Adipose tissue (tissue), 3 donors: Measurements from ENCODE around the gene RASA3. TPM values are rescaled to one million over a fixed set of nuclear protein-coding genes. Genes with fewer than 3 reads are reported as not detected.

Source experiments
- H3K27ac ChIP-seq: one replicate; pipeline ENCODE4 v1.5.1; 2013; ENCODE audit warnings: low read depth, low read length
- WGBS, 3 donors: extraction: QIAGEN DNeasy Blood & Tissue Kit; methylation state at CpG; one replicate each; pipeline ENCODE4 v1.1.7; 2013; 5-methylcytosine and 5-hydroxymethylcytosine counted together
- polyA plus RNA-seq, 3 donors: library from polyadenylated mRNA; stranded (reverse); fragments of 200-250 nt; gene quantifications; one replicate each; pipeline ENCODE4 v1.2.3, GENCODE V29; 2013
- donor health status: healthy with polysubstance abuse.
- donor health status: Bipolar disorder and iron deficiency.
- donor health status: healthy.

RASA3 gene
- polyA plus RNA-seq, 3 donors: 14.8 to 62.0 (median 20.9) TPM

GRCh38 chr13:114041493-114041892, 90.9 kb downstream of the RASA3 start:
- 91 to 96% (median 95%) methylated on average over 17 of the region's 17 CpGs for WGBS, 3 donors
- no peak overlapping the region for H3K27ac ChIP-seq

- 81 to 89% (median 85%) methylated on average over 26 of the region's 26 CpGs for WGBS, 3 donors
- H3K27ac ChIP-seq: no peak overlapping the region
These were observed 92.8 kb downstream of the RASA3 start for GRCh38 chr13:114039471-114040141.

GRCh38 chr13:114038900-114039299, 93.5 kb downstream of the RASA3 start:
- no peak overlapping the region for H3K27ac ChIP-seq
- WGBS, 3 donors: 90 to 95% (median 93%) methylated on average over 14 of the region's 14 CpGs

DNA sequence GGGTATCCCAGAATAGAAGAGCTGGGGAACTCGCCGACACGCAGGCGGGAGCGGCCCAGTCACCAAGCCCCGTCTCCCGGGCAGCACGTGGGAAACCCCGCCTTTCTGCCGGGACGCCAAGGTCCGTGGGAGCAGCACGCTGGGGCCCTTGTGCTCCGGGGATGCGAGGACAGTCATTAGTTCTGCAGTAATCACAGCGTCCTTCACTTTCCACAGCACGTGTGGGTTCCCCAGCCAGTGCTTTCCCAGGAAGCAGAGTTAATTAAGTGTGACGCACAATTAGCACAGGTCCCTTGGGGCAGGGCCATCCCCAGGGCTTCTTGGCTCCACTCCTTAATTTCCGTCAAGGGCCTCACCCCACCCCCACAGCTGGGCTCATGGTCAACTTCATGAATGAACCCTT, 94.2 kb downstream of the RASA3 start:
- no peak overlapping the region for H3K27ac ChIP-seq

GRCh38 chr13:114037674-114038073, 94.7 kb downstream of the RASA3 start:
- 90 to 97% (median 93%) methylated on average over 20 to 21 of the region's 21 CpGs for WGBS, 3 donors
- H3K27ac ChIP-seq: no peak overlapping the region

More for the DNA sequence above, 94.2 kb downstream of the RASA3 start:
- WGBS, 3 donors: 71 to 77% (median 74%) methylated on average over 19 of the region's 19 CpGs

- WGBS, 3 donors: 49 to 74% (median 63%) methylated on average over 40 of the region's 40 CpGs
- no peak overlapping the region for H3K27ac ChIP-seq
These were observed 96.6 kb downstream of the RASA3 start for GRCh38 chr13:114035583-114036531.

DNA sequence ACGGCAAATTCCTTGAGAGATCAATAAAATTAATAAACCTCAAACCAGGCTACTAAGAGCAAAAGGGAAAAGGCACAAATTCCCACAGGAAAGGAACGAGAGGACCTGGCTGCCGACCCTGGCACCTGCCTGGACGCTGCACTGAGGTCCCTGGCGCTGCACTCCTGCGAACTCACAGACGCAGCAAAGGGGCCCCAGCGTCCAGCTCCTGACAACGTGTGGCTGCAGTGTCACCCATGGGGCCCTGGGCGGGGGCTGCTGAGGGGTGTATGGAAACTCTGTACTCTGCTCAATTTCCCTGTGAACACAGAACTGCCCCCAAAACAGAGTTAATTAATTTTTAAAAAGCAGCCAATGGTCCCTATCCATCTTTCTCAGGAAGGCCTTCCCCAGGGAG, 97.2 kb downstream of the RASA3 start:
- WGBS, 3 donors: 69 to 79% (median 76%) methylated on average over 10 of the region's 10 CpGs
- no peak overlapping the region for H3K27ac ChIP-seq

DNA sequence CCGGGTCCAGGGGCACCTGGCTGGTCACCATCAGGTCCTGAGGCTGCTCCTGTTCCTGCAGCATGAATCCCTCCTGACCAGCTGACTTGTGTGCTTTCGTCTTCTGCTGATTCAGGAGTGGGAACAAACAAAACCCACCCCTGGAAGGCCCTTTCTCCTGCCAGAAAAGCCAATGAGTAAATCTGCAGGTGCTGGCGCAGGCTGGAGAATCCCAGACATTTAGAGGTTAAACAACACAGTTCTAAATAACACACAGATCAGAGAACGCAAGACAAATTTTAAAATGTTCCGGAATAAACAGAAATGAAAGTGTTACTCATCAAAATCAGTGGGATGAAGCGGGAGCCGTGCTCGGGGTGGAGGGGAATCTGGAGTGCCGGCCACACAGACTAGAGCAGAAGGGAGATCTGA, 97.9 kb downstream of the RASA3 start:
- no peak overlapping the region for H3K27ac ChIP-seq

DNA sequence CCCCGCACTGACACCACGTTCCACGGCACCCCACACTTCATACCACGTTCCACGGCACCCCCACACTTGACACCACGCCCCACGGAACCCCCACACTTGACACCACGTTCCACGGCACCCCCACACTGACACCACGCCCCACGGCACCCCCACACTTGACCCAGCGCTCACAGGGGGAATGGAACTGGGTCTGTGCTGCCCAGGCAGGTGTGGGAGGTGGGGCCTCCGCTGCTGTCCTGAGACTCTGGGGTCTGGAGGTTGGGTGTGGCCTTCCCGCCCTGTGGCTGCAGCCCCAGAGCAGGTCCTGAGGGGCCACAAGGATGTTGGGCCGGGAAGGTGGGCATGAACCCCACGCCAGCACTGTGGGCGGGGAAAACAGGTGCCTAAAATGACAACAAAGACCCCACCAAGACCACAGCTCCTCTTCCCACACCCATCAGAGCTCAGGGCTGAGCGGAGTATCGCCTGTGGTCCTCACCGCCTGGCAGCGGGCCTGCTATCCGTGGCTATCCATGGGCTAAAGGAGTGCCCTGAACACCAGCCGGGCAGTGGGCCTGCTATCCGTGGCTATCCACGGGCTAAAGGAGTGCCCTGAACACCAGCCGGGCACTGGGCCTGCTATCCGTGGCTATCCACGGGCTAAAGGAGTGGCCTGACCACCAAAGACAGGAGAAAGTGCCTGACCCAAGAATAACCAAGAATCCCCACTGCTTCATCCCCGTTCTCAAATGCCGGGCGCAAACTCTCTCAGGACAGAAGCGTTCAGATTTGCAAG, 98.7 kb downstream of the RASA3 start:
- H3K27ac ChIP-seq: no peak overlapping the region
- WGBS, 3 donors: 91 to 95% (median 94%) methylated on average over 32 of the region's 32 CpGs

More for the DNA sequence above, 97.9 kb downstream of the RASA3 start:
- WGBS, 3 donors: 59 to 78% (median 61%) methylated on average over 9 of the region's 9 CpGs

- 65 to 77% (median 73%) methylated on average over 24 to 26 of the region's 26 CpGs for WGBS, 3 donors
- no peak overlapping the region for H3K27ac ChIP-seq
These were observed 100.2 kb downstream of the RASA3 start for GRCh38 chr13:114032126-114032799.

DNA sequence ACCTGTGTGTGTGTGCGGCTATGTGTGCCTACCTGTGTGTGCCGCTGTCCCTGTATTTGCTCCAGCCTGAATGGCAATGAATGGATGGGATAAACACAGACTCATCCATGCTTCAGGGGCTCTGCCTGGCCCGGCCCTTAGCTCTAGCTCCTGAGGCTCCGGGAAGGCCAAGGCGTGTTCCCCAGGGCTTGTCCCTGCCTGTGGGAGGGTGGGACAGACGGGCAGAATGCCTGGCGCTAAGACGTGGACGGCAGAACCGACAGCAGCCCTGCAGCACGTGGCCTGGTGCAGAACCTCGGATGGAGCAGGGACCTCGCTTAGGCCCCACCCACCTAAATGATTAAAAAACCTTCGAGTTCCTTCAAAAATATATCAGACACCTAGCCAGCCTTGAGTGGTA, 100.8 kb downstream of the RASA3 start:
- 67 to 84% (median 69%) methylated on average over 14 of the region's 14 CpGs for WGBS, 3 donors
- no peak overlapping the region for H3K27ac ChIP-seq

- no peak overlapping the region for H3K27ac ChIP-seq
- 93 to 95% (median 94%) methylated on average over 28 of the region's 28 CpGs for WGBS, 3 donors
These were observed 101.5 kb downstream of the RASA3 start for GRCh38 chr13:114030666-114031610.

GRCh38 chr13:114029866-114030625, 102.4 kb downstream of the RASA3 start:
- H3K27ac ChIP-seq: no peak overlapping the region

DNA sequence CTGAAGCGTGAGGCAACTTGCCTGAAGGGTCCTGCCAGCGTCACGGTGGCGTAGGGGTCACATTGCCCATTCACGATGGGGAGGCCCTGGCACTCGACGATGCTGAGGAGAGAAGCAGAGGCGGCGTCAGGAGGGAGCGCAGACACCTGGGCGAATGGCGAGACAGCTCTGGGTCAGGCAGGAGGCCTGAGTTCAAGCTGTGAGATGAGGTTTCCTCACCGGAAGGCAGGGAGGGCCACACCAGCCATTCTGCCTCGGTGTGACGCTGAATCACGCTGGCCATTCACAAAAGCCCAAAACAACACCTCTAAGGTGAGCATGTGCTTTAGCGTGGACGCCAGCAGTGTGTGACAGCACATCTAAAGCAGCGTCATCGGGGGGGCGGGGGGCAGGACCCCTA, 104.6 kb downstream of the RASA3 start:
- no peak overlapping the region for H3K27ac ChIP-seq
- WGBS, 3 donors: 94 to 98% (median 97%) methylated on average over 21 of the region's 21 CpGs

More at GRCh38 chr13:114029866-114030625, 102.4 kb downstream of the RASA3 start:
- 82 to 92% (median 85%) methylated on average over 22 to 23 of the region's 23 CpGs for WGBS, 3 donors

DNA sequence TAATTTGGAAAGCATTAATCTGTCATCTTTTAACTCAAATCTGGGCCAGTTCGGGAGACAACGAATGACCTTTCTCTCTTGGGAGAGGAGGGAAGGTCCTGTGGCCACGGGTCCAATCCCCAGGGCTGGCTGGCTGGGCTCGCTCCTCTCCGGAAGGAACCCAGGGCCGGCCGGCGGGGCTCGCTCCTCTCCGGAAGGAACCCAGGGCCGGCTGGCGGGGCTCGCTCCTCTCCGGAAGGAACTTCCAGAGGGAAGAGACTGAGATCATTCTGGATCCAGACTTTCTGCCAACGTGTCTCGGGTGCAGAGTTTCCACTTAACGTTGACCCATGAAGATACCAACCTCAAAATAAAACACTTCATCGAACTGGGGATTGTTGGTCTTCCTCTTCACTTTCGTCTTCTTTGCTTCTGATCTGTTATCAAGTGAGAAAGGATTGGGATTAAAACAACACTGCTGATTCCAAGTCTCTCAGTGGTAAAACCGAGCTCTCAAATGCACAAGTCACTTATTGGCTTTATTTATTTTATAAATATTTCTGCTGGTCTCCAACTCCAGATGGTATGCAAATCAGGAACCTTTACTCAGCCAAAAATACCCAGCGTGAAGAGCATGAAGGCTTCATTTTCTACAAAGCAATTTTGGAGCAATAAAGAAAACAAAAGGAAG, 105.2 kb downstream of the RASA3 start:
- H3K27ac ChIP-seq: no peak overlapping the region
- WGBS, 3 donors: 46 to 77% (median 63%) methylated on average over 21 of the region's 21 CpGs

GRCh38 chr13:114026481-114026880, 105.9 kb downstream of the RASA3 start:
- 80 to 96% (median 92%) methylated on average over 11 of the region's 11 CpGs for WGBS, 3 donors
- no peak overlapping the region for H3K27ac ChIP-seq
